Epithelial cell of esophagus (primary cell): ENCODE results near the gene RAB33B.

Experiments
- DNase-seq: peaks from one replicate; pipeline ENCODE4 v3.0.0; 2010; ENCODE audit warnings: low read depth
- H3K4me3 ChIP-seq: 2 replicates; pipeline ENCODE4 v1.5.1; 2011; ENCODE audit warnings: mild to moderate bottlenecking, low read length, control low read depth
- CTCF ChIP-seq: IDR thresholded peaks from 2 replicates; pipeline ENCODE4 v1.5.1; 2011; ENCODE audit warnings: low read depth, mild to moderate bottlenecking, low read length, control low read depth, inconsistent platforms; ENCODE audit not compliant: insufficient read depth; ENCODE audit errors: missing control alignments

The RAB33B gene

DNA sequence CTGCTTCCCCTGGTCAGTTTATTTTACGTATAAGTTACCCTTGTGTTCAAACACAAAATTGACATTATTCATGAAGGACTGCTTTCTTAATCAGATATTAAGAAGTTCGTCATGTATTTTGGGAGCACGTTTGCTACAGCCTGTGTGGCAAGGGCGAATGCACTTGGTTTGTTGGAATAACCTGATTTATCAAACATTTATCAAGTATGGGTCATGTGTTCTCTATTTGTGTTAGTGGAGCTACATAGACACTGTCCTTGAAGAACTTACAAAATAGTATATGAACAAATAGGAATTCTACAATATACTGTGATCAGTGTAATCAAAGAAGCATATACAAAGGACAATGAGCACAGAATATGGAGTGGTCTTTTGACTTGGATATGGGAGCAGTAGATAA is 22.4 kb downstream of the RAB33B start:
- no peak for TF ChIP-seq CTCF
- no peak overlapping the region for H3K4me3 ChIP-seq
- DNase-seq: no peak

GRCh38 chr4:139481465-139481864 is 27.5 kb downstream of the RAB33B start:
- no peak overlapping the region for H3K4me3 ChIP-seq
- no peak for DNase-seq
- TF ChIP-seq CTCF: no peak

DNA sequence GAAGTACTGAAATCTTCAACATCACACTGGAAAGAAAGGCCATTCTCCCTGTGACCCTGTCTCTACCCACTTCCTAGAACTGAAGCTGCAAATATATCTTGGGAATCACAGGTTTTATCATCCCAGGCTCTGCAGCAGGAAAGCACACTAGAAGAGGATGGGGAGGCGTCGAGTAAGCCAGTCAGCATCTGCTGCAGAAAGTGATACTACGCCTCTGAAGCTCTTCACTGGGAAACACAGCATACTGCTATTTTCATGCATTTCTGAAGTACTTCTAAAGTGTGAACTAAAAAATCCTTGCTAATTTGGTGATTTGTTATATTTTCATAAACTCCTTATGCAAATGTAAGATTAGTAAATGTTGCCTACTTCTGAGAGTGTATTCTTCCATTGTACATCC is 29.1 kb downstream of the RAB33B start:
- DNase-seq: no peak
- no peak overlapping the region for H3K4me3 ChIP-seq
- TF ChIP-seq CTCF: no peak

DNA sequence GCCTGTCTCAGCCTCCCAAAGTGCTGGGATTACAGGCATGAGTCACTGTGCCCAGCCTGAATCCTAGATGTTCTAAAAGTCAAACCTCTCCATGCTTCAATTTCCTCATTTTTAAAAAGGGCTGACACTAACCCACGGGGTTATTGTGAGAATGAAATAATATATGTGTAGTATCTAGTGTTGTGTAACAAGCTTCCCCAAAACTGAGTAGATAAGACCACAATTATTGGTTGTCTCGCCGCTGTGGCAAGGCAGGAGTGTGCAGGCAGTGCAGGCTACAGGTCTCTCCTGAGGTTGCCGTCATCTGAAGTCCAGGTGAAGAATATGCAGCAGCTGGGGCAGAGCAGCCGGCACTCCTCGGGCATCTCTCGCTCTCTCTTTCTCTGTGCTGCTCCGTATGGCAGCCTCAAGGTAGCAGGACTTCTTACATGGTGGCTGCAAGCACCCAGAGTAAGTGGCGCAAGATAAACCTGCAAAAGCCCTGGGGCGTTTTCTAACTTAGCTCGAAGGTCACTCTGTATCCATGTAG is 30.9 kb downstream of the RAB33B start:
- no peak overlapping the region for H3K4me3 ChIP-seq
- no peak for TF ChIP-seq CTCF
- no peak for DNase-seq

DNA sequence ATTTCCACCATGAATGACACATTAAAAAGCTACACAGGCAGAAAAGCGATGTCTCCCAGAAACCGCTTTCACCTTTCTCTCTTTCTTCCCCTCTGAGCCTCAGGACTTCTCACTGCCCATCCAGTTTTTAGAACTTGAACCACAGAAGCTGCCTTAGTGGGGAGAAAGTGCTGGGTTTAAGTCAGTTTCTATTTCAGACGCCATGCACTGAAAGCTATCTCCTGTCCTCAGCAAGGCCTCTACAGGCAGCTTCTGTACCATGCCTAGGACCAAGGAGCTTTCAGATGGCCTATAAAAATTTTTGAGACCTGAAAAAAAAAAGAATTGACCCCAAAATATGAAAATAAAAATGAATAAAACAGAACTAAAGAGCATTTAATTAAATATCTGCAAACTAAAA is 34.5 kb downstream of the RAB33B start:
- DNase-seq: no peak
- H3K4me3 ChIP-seq: no peak overlapping the region
- no peak for TF ChIP-seq CTCF

- no peak for TF ChIP-seq CTCF
- H3K4me3 ChIP-seq: no peak overlapping the region
Observed at GRCh38 chr4:139489638-139490037, 35.7 kb downstream of the RAB33B start.

DNA sequence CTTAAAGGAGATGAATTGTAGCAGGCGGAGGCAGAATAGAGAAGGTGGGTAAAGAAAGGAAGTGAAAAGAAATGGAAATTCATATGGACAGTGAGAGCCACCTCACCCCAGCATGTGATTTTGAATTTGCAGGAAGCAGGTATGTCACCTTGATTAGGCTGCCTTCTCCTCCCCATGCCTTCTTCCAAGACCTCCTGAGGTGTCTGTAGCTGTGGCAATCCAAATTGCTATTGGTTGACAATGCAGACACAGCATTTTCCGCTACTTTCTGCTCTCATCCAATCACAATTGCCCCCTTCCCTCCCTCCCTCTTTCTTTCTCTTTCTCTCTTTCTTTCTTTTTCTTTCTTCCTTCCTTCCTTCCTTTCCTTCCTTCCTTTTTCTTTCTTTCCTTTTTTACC is 38.5 kb downstream of the RAB33B start:
- H3K4me3 ChIP-seq: no peak overlapping the region
- DNase-seq: no peak
- no peak for TF ChIP-seq CTCF

More at GRCh38 chr4:139489638-139490037, 35.7 kb downstream of the RAB33B start:
- DNase-seq: no peak
